ENCODE data around the gene RDH5.
A peak's percentile ranks its signal among the peaks of the same experiment; 100 is the strongest.

Gene RDH5

GRCh38 chr12:55711786-55712553 lies 8.2 kb upstream of the RDH5 start:
- Histone ChIP-seq H2AFZ (ENCODE audit: low read depth, low read length) (no peak overlapping the region), H3K36me3 (ENCODE audit: insufficient read depth, low read length) (no peaks in the 10 kb centered on the region), H3K9me3 (ENCODE audit: low read length) (no peaks in the 10 kb centered on the region), H3K4me1 (ENCODE audit: insufficient read depth, low read length) (peaks cover 19% of the 10 kb centered on the region), H3K27me3 (ENCODE audit: insufficient read depth, low read length) (peaks cover 8% of the 10 kb centered on the region), H3K4me3 (ENCODE audit: low read length) (no peak overlapping the region)

GRCh38 chr12:55712700-55713415 lies 7.3 kb upstream of the RDH5 start:
- H3K36me3 ChIP-seq (ENCODE audit: insufficient read depth, low read length): no peaks in the 10 kb centered on the region
- no peak overlapping the region for H2AFZ ChIP-seq (ENCODE audit: low read depth, low read length)
- H3K27me3 ChIP-seq (ENCODE audit: insufficient read depth, low read length): peaks cover 8% of the 10 kb centered on the region
- peaks cover 22% of the 10 kb centered on the region for H3K4me1 ChIP-seq (ENCODE audit: insufficient read depth, low read length)
- no peaks in the 10 kb centered on the region for H3K9me3 ChIP-seq (ENCODE audit: low read length)
- no peak overlapping the region for H3K4me3 ChIP-seq (ENCODE audit: low read length)

DNA sequence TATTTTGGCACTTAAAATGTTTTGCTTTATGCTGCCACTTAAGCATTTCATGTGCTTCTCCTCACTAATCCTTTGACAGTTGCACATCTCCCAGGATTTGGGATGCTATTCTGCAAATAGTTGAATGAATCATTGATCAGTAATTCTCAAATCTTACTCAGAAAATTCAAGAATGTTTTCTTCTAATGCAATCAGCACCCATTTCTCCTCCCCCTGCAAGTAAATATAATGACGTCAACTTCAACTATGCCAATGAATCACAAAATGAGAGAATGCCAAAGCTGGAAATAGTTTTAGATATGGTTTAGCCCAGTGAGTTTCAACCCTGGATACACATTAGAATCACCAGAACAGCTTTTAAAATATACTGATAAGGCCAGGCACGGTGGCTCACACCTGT lies 6.5 kb upstream of the RDH5 start:
- no peaks in the 10 kb centered on the region for H3K36me3 ChIP-seq (ENCODE audit: insufficient read depth, low read length)
- peaks cover 24% of the 10 kb centered on the region for H3K4me1 ChIP-seq (ENCODE audit: insufficient read depth, low read length)
- H3K9me3 ChIP-seq (ENCODE audit: low read length): no peaks in the 10 kb centered on the region
- H3K27me3 ChIP-seq (ENCODE audit: insufficient read depth, low read length): peaks cover 6% of the 10 kb centered on the region
- H2AFZ ChIP-seq (ENCODE audit: low read depth, low read length): no peak overlapping the region
- H3K4me3 ChIP-seq (ENCODE audit: low read length): no peak overlapping the region

GRCh38 chr12:55715169-55715764 lies 4.9 kb upstream of the RDH5 start:
- Histone ChIP-seq H3K36me3 (ENCODE audit: insufficient read depth, low read length) (peaks cover 1% of the 10 kb centered on the region), H2AFZ (ENCODE audit: low read depth, low read length) (peak overlapping the region; percentile 89), H3K27me3 (ENCODE audit: insufficient read depth, low read length) (peaks cover 2% of the 10 kb centered on the region), H3K4me1 (ENCODE audit: insufficient read depth, low read length) (peaks cover 24% of the 10 kb centered on the region), H3K9me3 (ENCODE audit: low read length) (no peaks in the 10 kb centered on the region), H3K4me3 (ENCODE audit: low read length) (peak overlapping the region; percentile 86)

GRCh38 chr12:55715833-55716581 lies 4.2 kb upstream of the RDH5 start, which contains the start of gene BLOC1S1:
BLOC1S1 (plus strand) TSS chr12:55716046; CDS start chr12:55716052, 6 bp downstream.
- Histone ChIP-seq H3K4me3 (ENCODE audit: low read length) (peak within 1 kb of the TSS; percentile 86), H3K36me3 (ENCODE audit: insufficient read depth, low read length) (peaks cover 5% of the 10 kb centered on the region), H3K4me1 (ENCODE audit: insufficient read depth, low read length) (peaks cover 24% of the 10 kb centered on the region), H3K9me3 (ENCODE audit: low read length) (no peaks in the 10 kb centered on the region), H3K27me3 (ENCODE audit: insufficient read depth, low read length) (peaks cover 2% of the 10 kb centered on the region), H2AFZ (ENCODE audit: low read depth, low read length) (peak within 1 kb of the TSS; percentile 89)

DNA sequence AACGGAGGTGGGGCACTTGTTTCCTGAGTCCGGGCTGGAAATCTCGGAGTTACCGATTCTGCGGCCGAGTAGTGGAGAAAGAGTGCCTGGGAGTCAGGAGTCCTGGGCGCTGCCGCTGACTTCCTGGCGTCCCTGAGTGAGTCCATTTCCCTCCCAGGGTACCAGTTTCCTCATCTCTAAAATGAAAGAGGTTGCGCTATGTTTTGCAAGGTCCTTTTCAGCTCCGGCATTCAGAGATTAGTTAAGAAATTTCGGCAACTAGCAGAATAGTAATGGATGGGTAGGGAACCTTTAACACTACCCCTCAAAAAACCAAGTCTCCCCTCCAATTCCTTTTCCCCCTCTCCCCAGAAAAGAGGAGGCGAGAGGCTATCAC lies 3.6 kb upstream of the RDH5 start:
- peak overlapping the region; percentile 86 for H3K4me3 ChIP-seq (ENCODE audit: low read length)
- H3K4me1 ChIP-seq (ENCODE audit: insufficient read depth, low read length): peaks cover 24% of the 10 kb centered on the region
- peak overlapping the region; percentile 89 for H2AFZ ChIP-seq (ENCODE audit: low read depth, low read length)
- H3K9me3 ChIP-seq (ENCODE audit: low read length): no peaks in the 10 kb centered on the region
- H3K36me3 ChIP-seq (ENCODE audit: insufficient read depth, low read length): peaks cover 5% of the 10 kb centered on the region
- H3K27me3 ChIP-seq (ENCODE audit: insufficient read depth, low read length): peaks cover 2% of the 10 kb centered on the region

- Histone ChIP-seq H3K4me3 (ENCODE audit: low read length) (peak overlapping the region; percentile 86), H3K27me3 (ENCODE audit: insufficient read depth, low read length) (no peaks in the 10 kb centered on the region), H2AFZ (ENCODE audit: low read depth, low read length) (no peak overlapping the region), H3K4me1 (ENCODE audit: insufficient read depth, low read length) (peaks cover 24% of the 10 kb centered on the region), H3K36me3 (ENCODE audit: insufficient read depth, low read length) (peaks cover 7% of the 10 kb centered on the region), H3K9me3 (ENCODE audit: low read length) (no peaks in the 10 kb centered on the region)
These were observed 2.9 kb upstream of the RDH5 start for GRCh38 chr12:55717011-55718007.

DNA sequence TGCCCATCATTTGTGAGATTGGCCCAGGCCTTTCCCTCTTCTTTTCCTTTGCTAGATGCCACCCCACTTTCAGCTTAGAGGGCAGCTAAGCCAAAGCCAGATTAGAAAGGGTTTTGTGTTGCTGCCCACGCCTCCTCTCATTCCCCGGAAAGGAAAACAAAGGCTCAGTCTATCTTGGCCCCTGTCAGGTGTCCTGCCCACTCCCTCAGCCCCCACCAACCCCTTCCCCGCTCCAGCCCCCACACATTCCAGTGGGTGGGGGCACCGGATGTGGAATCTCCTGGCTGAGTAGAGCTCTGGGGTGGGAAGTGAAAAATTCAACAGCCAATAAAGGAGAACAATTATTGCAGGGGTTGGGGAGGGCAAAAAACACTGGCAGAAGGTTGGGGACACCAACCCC lies 2.2 kb upstream of the RDH5 start:
- Histone ChIP-seq H3K27me3 (ENCODE audit: insufficient read depth, low read length) (no peaks in the 10 kb centered on the region), H3K4me3 (ENCODE audit: low read length) (no peak overlapping the region), H3K4me1 (ENCODE audit: insufficient read depth, low read length) (peaks cover 24% of the 10 kb centered on the region), H2AFZ (ENCODE audit: low read depth, low read length) (no peak overlapping the region), H3K36me3 (ENCODE audit: insufficient read depth, low read length) (peaks cover 7% of the 10 kb centered on the region), H3K9me3 (ENCODE audit: low read length) (no peaks in the 10 kb centered on the region)

DNA sequence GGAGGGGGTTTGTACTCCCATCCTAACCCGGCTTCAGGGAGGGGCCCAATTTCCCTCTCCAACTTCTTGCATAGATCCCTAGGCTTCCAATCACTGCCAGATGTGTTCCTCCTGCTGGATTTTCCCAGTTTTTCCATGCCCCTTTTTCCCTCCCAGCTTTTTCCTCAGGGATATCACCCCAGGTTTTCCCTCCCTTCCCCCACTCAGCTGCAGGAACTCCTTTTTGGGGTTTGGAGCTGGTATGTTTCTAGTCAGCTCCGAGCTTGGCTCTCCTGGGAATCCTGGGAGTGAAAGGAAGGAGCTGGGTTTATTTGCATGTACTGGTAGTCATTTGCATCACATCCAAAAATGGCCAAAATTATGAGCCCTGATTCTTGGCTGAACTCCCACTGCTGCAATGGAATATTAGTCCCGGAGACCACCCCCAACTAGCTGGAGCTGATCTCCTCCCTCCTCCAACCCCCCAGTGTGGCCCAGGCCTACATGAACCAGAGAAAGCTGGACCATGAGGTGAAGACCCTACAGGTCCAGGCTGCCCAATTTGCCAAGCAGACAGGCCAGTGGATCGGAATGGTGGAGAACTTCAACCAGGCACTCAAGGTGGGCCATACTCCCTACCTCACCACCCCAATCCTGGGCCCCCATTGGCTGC lies 1.4 kb upstream of the RDH5 start:
- Histone ChIP-seq H3K4me3 (ENCODE audit: low read length) (no peak overlapping the region), H3K9me3 (ENCODE audit: low read length) (no peaks in the 10 kb centered on the region), H2AFZ (ENCODE audit: low read depth, low read length) (no peak overlapping the region), H3K4me1 (ENCODE audit: insufficient read depth, low read length) (peaks cover 24% of the 10 kb centered on the region), H3K36me3 (ENCODE audit: insufficient read depth, low read length) (peaks cover 7% of the 10 kb centered on the region), H3K27me3 (ENCODE audit: insufficient read depth, low read length) (no peaks in the 10 kb centered on the region)

GRCh38 chr12:55719371-55719770 lies 822 bp upstream of the RDH5 start:
- peaks cover 12% of the 10 kb centered on the region for H3K36me3 ChIP-seq (ENCODE audit: insufficient read depth, low read length)
- peaks cover 24% of the 10 kb centered on the region for H3K4me1 ChIP-seq (ENCODE audit: insufficient read depth, low read length)
- H3K9me3 ChIP-seq (ENCODE audit: low read length): no peaks in the 10 kb centered on the region
- H3K4me3 ChIP-seq (ENCODE audit: low read length): no peak overlapping the region
- no peak overlapping the region for H2AFZ ChIP-seq (ENCODE audit: low read depth, low read length)
- no peaks in the 10 kb centered on the region for H3K27me3 ChIP-seq (ENCODE audit: insufficient read depth, low read length)

DNA sequence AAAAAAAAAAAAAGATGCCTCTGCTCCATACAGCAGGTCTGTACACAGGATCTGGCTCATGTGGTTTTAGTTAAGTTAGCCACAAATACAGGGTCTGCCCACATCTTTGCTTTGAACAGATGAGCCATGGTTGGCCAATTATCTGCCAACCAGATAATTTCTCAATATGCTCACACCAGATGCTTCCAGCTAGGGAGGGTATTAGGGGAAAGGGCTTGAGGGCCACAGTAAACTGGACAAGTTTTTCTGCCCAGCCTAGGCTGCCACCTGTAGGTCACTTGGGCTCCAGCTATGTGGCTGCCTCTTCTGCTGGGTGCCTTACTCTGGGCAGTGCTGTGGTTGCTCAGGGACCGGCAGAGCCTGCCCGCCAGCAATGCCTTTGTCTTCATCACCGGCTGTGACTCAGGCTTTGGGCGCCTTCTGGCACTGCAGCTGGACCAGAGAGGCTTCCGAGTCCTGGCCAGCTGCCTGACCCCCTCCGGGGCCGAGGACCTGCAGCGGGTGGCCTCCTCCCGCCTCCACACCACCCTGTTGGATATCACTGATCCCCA lies 776 bp downstream of the RDH5 start:
- peaks cover 22% of the 10 kb centered on the region for H3K4me1 ChIP-seq (ENCODE audit: insufficient read depth, low read length)
- no peak overlapping the region for H3K4me3 ChIP-seq (ENCODE audit: low read length)
- H3K9me3 ChIP-seq (ENCODE audit: low read length): no peaks in the 10 kb centered on the region
- peaks cover 28% of the 10 kb centered on the region for H3K36me3 ChIP-seq (ENCODE audit: insufficient read depth, low read length)
- no peak overlapping the region for H2AFZ ChIP-seq (ENCODE audit: low read depth, low read length)
- H3K27me3 ChIP-seq (ENCODE audit: insufficient read depth, low read length): no peaks in the 10 kb centered on the region
